ENCODE measurements around the gene KPNB1. TPM values are rescaled to one million over a fixed set of nuclear protein-coding genes. Genes with fewer than 3 reads are reported as not detected.

KPNB1 gene
- total RNA-seq, result 220 and 265 TPM in 2 replicates

DNA sequence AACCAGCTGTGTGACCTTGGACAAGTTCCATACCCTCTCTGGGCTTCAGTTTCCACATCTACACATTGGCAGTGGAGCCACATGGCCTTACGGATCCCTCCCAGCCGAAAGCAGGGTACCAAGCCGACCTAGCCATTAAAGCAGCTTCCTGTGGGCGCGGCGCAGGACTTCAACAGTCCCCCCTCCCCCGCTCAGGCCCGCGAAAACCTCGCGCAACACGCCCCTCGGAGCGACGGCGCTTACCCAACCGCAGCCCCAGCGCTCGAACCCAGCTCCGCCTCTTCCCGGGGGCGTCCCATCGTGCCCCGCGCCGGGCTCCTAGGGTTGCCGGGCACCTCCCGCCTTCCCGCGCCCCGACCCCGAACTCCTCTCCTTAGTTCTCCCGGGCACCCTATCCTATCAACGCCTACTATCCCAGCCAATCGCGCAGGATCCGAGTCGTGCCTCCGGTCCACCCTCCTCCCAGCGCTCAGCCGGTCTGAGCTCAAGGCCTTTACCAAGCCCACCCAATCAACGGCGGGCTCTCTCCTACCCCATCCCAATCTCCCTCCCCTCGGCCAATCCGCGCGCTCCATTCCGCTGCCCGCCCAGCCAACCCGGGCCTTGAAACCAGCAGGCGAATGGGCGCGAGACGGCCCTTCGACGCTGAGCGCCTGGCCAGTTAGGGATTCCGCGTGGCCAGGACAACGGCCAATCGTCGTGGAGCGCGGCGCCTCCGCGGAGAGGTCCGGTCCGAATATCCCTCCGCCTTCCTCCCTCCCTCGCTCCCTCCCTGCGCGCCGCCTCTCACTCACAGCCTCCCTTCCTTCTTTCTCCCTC lies at the start of gene KPNB1:
TSS of gene KPNB1 (plus strand) at position 767 of the 819 bp plus-strand sequence. CDS start 326 bp downstream, outside the sequence.

DNA sequence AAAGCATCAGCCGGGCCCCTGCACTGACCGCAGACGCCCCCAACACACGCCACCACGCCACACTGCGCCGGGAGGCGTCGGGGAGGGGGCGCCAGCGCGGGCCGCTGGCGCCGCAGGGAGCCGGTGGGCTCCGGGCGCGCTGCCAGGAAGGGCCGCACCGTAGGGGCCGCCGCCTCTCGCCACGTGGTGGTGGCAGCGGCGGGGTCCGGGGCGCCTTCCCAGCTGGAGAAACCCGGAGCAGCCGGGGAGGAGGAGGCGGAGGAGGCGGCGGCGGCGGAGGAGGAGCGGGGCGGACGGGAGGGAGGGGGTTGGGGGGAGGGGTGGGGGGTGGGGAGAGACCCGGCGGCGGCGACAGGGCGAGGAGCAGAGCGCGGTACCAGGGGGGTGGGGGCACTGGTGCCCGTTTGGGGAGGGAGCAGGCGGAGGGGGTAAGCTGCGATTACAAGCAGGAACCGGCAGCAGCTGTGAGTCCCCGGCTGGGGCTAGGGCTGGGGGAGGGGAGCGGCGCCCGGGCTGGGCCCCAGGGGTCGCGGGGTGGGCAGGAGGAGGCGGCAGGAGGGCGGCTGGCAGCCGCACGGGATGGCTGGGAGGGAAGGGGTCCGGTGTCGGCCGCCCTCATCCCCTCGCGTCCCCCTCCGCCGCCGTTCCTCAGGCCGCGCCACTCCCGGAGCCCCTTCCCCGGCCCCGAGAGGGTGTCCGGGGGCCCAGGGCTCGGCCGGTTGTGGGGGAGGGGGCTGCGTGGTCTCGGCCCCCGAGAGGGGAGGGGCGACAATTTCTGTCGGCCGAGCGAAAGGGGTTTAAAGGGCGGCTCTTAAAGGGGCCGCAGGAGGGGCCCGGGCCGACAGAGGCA lies 44.2 kb downstream of the KPNB1 start, which contains the start of gene TBKBP1:
TSS of gene TBKBP1 (plus strand) at position 431 of the 850 bp plus-strand sequence. CDS start 1,952 bp downstream, outside the sequence.

DNA sequence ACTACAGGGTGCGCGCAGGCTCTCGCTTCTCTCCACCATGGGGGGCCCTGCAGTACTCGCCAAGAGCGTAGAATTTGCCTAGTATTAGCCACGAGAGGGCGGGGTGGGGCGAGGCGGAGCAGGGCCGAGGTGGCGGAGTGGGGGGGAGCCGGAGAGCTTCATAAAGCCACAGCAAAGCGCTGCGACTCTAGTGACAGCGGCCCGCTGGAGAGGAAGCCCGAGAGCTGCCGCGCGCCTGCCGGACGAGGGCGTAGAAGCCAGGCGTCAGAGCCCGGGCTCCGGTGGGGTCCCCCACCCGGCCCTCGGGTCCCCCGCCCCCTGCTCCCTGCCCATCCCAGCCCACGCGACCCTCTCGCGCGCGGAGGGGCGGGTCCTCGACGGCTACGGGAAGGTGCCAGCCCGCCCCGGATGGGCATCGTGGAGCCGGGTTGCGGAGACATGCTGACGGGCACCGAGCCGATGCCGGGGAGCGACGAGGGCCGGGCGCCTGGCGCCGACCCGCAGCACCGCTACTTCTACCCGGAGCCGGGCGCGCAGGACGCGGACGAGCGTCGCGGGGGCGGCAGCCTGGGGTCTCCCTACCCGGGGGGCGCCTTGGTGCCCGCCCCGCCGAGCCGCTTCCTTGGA lies 83.4 kb downstream of the KPNB1 start, which contains the start of gene TBX21:
TSS of gene TBX21 (plus strand) at position 190 of the 627 bp plus-strand sequence. CDS start at position 409, 219 bp downstream.

Other genes starting within 250 kb of the KPNB1 start
- 76.5 and 78.3 TPM in 2 replicates for gene NPEPPS, start 118.8 kb upstream of the KPNB1 start, total RNA-seq
- gene TBKBP1, start 44.2 kb downstream of the KPNB1 start, total RNA-seq, result 5.3 and 10.7 TPM in 2 replicates
- under 0.01 and 0.09 TPM in 2 replicates for gene TBX21, start 83.3 kb downstream of the KPNB1 start, total RNA-seq
- gene OSBPL7, start 171.9 kb downstream of the KPNB1 start, total RNA-seq, result 5.0 TPM in 2 replicates
- gene MRPL10, start 181.6 kb downstream of the KPNB1 start, total RNA-seq, result 18.5 and 19.0 TPM in 2 replicates
- gene LRRC46, start 181.8 kb downstream of the KPNB1 start, total RNA-seq, result not detected in 2 replicates
- gene SCRN2, start 191.4 kb downstream of the KPNB1 start, total RNA-seq, result 28.7 and 34.8 TPM in 2 replicates
- 1.4 and 1.7 TPM in 2 replicates for gene SP6, start 201.2 kb downstream of the KPNB1 start, total RNA-seq
- gene SP2, start 246.3 kb downstream of the KPNB1 start, total RNA-seq, result 1.4 and 1.8 TPM in 2 replicates